Activated T-helper 1 cell treated with Interleukin-2 at 50 U/mL for 16 hours (primary cell): ENCODE measurements around the gene IL1R1.

Source experiments
- DNase-seq: peaks from one replicate; pipeline ENCODE4 v3.0.0-alpha.2; 2020; ENCODE audit warnings: low read depth

The IL1R1 gene

GRCh38 chr2:102171946-102172345 is 29.4 kb downstream of the IL1R1 start:
- DNase-seq, result no peak

DNA sequence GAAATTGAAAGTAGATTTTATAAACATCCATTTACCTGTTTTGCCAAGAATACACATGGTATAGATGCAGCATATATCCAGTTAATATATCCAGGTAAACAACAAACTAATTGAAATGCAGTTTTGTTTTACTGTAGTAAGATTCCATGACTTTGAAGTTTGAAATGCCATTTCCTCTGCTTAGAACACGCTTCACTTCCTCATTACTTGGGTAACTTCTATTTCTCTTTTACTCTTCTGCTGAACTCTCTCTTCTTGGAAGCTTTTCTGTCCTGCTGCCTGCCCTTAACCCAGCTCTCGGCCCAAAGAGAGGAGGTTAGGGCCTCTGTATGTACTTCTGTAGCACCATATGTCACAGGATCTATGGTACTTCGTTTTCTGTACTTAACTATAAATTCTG is 30.2 kb downstream of the IL1R1 start:
- no peak for DNase-seq

GRCh38 chr2:102176172-102176571 is 33.6 kb downstream of the IL1R1 start:
- no peak for DNase-seq

DNA sequence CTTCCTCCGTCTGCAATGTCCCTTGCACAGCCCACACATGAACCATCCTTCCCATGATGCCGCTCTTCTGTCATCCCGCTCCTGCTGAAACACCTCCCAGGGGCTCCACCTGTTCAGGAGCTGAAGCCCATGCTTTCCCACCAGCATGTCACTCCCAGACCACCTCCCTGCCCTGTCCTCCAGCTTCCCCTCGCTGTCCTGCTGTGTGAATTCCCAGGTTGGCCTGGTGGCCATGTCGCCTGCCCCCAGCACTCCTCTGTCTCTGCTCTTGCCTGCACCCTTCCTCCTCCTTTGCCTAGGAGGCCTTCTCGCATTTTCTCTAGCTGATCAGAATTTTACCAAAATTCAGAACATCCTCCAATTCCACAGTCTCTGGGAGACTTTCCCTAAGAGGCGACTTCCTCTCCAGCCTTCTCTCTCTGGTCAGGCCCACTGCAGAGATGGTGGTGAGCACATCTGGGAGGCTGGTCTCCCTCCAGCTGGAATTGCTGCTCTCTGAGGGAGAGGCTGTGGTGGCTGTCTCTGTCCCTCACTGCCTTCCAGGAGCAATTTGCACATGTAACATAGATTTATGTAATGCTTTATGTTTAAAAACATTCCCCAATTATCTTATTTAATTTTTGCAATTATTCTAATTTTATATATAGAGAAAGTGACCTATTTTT is 35.4 kb downstream of the IL1R1 start:
- DNase-seq, result no peak

GRCh38 chr2:102179061-102179460 is 36.5 kb downstream of the IL1R1 start:
- DNase-seq, result no peak

DNA sequence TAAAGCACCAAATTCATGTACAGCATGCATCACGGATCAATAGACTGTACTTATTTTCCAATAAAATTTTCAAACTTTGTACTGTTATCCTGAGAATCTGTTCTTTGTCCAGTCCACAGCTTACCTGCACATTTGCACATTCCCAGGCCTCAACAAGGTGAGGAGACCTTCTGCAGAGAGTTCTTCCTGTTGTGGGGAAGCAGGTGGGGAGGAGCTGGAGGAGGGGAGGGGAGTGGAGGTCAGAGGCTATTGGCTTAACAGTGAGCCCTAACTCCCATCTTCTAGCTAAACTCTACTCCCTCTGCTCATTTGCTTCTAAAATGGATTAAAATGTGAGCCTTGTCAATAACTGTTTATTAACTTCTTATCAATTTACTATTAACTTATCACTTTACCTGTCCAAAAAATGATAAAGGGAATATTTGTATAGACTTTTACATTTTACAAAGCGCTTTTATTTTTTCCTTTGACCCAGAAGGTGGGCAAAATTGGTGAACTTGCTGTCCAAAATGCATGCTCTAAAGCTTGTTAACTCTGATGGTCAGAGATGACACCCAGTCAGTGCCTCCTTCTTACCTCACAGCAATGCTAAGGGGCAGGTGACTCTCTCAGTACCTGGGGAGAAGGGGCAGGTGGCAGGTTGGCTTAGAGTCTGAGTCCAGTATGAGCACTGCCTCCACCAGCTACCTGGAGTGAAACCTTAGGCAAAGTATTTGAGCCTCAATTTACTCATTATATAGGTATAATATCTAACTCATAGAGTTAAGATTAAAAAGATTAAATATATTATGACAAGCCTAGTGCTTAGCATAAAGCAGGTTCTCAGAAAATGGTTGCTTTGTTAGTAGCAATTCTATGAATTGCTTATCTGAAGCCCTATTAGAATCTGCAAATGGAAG is 37.5 kb downstream of the IL1R1 start:
- DNase-seq, result no peak

- DNase-seq, result no peak
These were observed 38.1 kb downstream of the IL1R1 start for GRCh38 chr2:102180687-102180999.

GRCh38 chr2:102181376-102181775 is 38.8 kb downstream of the IL1R1 start:
- DNase-seq, result no peak

DNA sequence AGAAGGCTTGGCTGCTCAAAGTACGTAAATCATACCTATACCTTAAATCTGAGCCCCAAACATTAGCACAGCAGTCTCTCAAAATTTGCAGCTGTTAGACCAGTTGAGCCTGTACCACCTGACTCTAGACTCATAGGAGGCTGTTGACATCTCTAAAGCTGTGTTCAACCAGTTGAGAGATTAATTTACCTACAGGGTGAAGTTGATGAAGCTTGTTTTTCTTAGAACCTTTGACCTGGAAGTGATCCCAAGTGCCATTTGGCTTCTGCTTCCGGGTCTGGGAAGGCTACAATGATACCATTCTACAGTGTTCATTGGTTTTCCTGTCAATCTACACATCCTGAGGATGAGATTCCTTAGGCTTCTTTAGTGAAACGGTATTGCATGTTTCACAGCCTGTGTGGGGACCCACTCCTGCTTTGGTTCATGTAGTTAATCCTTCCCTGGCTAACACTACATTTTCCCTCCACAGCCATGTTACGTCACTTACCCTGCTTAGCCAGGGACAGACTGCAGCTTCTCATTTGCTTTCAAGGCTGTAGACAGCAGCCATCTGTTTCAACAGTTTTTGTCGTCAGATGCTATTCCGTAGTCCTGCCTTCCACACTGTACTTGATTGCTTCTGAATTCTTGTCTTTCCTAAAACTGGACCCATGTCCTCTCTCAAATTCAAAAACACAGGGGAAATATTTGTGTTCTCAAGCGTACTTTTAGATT is 39.5 kb downstream of the IL1R1 start:
- DNase-seq, result no peak

DNA sequence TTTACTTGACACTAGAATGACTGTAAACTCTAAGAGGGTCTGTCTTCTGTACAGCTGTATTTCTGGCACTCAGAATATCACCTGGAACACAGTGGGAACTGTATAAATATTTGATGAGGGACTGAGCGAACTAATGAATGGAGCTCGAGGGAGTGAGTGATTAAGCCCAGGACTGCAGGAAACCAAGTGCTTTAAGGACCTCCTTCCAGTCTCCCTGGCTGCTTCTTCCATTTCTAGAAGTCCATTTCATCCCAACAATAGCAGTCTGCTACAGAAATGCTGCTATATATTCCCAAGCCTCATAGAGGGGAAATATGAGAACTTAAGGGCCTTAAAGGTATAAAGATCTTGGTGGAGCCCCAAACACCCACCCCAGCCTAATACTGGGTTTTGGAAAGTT is 41.5 kb downstream of the IL1R1 start:
- DNase-seq, result no peak

DNA sequence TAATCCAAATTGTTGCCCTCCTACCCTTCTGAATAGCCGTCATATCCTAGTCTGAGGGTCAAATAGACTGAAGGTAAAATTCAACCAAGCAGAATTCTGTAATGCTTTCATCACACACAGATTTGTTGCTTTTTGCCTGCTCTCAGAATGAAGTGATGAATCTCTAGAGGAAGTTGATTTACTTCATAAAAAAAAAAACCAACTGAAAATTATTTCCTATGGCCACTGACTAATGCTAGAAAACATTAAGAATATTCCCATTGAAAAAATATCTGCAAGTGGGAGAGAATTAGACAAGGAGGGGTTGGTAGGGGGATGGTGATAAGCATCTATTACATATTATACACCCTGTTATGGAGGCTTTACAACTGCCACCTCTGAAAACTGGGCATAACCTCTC is 42.0 kb downstream of the IL1R1 start:
- no peak for DNase-seq

- no peak for DNase-seq
These were observed 42.8 kb downstream of the IL1R1 start for GRCh38 chr2:102185347-102185746.

GRCh38 chr2:102186791-102187495 is 44.4 kb downstream of the IL1R1 start, which contains the start of gene IL1RL2:
Gene IL1RL2, plus strand, starts transcription at chr2:102187023. Its CDS starts 845 bp downstream, at chr2:102187868.
- DNase-seq, result no peak

GRCh38 chr2:102187496-102188150 is 45.1 kb downstream of the IL1R1 start:
- peak; percentile 11 for DNase-seq

DNA sequence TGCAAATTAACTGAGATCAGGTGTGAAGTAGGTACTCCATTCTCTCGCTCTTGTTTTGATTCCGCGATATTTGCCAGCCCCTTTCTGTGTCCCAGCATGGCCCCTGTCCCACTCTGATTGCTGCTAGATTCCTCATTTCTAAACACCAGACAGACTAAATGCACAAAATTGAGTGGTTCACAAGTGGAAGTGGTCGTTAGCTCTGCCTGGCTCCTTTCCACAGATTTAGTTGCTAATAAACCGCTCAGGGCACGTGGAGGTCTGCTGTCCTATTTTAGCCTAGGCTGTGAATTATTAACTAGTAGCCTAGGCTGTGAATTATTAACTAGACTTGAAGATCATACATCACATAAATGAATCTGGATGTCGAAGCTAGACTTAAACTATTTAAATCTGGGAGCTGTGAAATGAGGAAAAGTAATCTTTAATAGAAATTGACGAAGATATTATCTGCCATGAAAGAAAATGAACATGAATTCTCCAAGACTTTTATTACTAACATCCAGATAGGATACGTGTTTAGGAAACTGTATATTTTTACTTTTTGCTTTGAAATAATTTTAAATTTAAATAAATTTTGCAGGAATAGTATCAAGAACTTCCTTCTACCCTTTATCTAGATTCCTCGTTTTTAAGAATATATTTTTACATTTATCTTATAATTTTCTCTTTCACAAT is 48.0 kb downstream of the IL1R1 start:
- no peak for DNase-seq

DNA sequence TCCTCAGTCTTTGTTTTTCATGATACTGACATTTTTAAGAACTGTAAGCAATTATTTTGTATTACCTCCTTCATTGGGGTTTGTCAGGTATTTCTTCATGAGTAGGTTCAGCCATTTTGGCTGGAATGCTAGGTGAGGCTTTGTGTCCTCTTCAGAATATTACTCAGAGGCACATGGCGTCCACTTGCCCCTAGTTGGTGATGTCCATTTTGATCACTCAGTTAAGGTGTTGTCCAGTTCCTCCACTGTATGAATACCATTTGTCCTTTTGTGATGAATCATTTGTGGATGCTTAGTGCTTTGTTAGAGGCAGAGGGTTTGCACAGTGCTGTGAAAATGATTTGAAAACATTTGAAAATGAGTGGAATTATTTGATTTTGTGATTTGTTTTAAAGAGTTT is 49.0 kb downstream of the IL1R1 start:
- DNase-seq, result no peak

DNA sequence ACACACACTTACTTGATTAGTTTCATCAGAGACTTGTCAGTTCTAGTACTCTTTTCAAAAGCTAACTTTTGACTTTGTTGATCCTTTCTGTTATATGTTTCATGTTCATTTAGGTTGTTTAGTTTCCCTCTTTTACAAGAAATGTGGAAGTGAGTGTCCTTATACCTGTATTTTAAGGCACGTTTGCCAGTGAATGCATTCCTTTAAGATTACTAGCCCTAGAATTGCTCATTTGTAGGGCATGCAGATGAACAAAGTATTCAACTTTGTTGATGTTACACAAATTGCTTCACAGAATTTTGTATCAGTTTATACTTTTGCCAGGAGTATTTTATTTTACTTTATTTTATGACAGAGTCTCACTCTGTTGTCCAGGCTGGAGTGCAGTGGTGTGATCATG is 50.5 kb downstream of the IL1R1 start:
- DNase-seq, result no peak

DNA sequence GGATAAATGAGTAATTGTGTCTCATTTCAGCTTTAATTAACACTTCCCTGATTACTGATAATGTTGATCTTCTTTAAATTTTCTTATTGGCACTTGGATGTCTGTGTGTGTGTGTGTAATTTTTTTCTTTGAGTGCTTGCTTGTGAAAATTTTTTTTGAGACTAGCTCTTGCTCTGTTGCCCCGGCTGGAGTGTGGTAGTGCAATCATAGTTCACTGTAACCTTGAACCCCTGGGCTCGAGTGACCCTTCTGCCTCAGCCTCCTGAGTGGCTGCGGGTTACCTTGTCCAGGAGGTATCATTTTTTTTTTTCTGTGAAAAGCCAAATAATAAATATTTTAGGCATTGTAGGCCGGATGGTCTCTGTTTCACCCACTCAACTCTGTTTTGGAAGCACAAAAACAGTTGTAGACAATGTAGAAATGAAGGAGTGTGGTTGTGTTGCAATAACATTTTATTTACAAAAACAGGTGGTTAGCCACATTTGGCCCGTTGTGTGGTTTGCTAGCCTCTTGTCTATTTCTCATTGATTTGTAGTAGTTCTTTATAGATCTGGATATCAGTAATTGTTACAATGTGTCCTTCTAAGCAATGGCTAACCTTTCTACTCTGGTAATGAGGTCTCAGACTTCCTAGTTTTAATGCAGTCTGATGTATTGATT is 52.2 kb downstream of the IL1R1 start:
- no peak for DNase-seq

DNA sequence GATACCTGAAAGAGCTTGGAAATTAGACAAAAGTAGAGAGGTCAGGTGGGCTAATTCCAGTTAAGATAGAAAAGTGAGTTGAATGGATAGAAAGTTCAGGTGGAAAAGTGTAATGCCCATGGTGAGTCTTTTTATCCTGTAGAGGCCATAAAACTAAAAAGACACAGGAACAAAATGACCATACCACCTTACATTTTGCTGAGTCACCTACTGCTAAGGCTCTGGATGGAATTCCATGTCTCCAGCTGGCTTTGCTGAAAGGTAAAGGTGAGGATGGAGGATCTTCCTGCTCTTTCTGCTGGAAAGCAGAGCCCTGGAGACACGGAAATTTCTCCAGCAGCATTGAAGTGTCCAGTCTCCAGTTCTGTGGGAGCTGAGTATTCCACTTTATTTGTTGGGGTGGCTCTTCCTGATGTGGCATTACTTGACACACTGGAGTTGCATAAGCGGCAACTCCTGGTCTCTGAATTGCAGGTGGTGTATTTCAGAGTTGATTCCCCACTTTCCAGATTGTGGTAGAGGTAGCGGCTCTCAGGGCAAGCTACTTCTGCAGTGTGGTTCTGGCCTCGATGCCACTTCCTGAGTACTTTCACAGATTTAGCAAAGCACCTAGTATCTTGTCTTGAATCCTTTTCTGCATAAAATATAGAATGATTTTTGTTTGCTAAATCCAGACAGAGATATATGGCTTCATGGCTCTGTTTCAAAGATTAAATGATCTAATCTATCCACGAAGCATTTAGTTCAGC is 55.0 kb downstream of the IL1R1 start:
- DNase-seq, result no peak

DNA sequence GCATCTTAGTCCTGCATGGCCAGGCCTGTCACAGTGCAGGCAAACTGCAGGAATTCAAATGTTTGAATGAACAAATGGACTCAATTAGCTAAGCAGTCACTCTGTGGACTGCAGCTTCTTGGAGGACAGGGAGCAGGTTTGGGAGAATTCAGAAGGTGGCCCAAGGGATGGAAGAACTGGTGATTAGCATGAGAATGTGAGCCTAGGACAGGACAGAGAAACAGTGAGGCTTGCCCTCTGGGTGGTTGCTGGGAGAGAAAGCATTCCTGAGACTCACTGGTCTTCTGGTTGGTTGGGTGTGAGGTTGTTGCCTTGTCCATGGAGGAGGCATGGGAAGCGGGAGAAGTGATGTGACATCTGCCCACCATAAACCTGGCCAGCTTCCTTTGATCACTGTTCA is 58.0 kb downstream of the IL1R1 start:
- no peak for DNase-seq
